Lung (tissue), 4 donors: ENCODE data around the gene UGT1A3. TPM values are rescaled to one million over a fixed set of nuclear protein-coding genes. Genes with fewer than 3 reads are reported as not detected.

Experiments
- polyA plus RNA-seq, 2 donors: library from polyadenylated mRNA; stranded (reverse); fragments of 200-250 nt; gene quantifications; one replicate each; pipeline ENCODE4 v1.2.1, GENCODE V29; 2013
- total RNA-seq, 2 donors: library from RNA; depleted of rRNA in 1 of 2; stranded (reverse); fragments of >200 nt in 1 of 2; gene quantifications; one replicate each; pipeline ENCODE4 v1.2.1, GENCODE V29; 2014 to 2021
- donor health status: Bipolar disorder and iron deficiency.
- donor health status: healthy.
- donor health status: DM: yes; HTN: yes; CAD: no.

The UGT1A3 gene
- total and polyA plus RNA-seq, 4 donors = not detected

Other genes starting within 250 kb of the UGT1A3 start
- gene USP40, start 162.3 kb upstream of the UGT1A3 start, total RNA-seq = 10 to 100 TPM; 47.0 to 80.4 TPM
- gene USP40, start 162.3 kb upstream of the UGT1A3 start, polyA plus RNA-seq = 10 to 100 TPM; 16.7 to 24.3 TPM
- under 1 TPM in 1 of 2 donors, not detected in 1; 0.26 TPM for gene UGT1A8, start 111.4 kb upstream of the UGT1A3 start, total RNA-seq
- not detected for gene UGT1A8, start 111.4 kb upstream of the UGT1A3 start, polyA plus RNA-seq
- gene UGT1A10, start 92.6 kb upstream of the UGT1A3 start, total RNA-seq = not detected
- under 1 TPM; 0.03 to 0.14 TPM for gene UGT1A10, start 92.6 kb upstream of the UGT1A3 start, polyA plus RNA-seq
- gene UGT1A9, start 57.1 kb upstream of the UGT1A3 start, total RNA-seq = not detected
- gene UGT1A9, start 57.1 kb upstream of the UGT1A3 start, polyA plus RNA-seq = not detected
- gene UGT1A7, start 47.1 kb upstream of the UGT1A3 start, total RNA-seq = not detected
- under 1 TPM in 1 of 2 donors, not detected in 1; 0.45 TPM for gene UGT1A7, start 47.1 kb upstream of the UGT1A3 start, polyA plus RNA-seq
- gene UGT1A6, start 36.2 kb upstream of the UGT1A3 start, total RNA-seq = 1 to 10 TPM in 1 of 2 donors, under 1 TPM in 1; 0.63 to 2.3 TPM
- 1 to 10 TPM in 1 of 2 donors, under 1 TPM in 1; 0.96 to 1.9 TPM for gene UGT1A6, start 36.2 kb upstream of the UGT1A3 start, polyA plus RNA-seq
- under 1 TPM in 1 of 2 donors, not detected in 1; 0.34 TPM for gene UGT1A5, start 16.1 kb upstream of the UGT1A3 start, total RNA-seq
- gene UGT1A5, start 16.1 kb upstream of the UGT1A3 start, polyA plus RNA-seq = not detected
- gene UGT1A4, start 10.3 kb upstream of the UGT1A3 start, total RNA-seq = under 1 TPM in 1 of 2 donors, not detected in 1; 0.21 TPM
- gene UGT1A4, start 10.3 kb upstream of the UGT1A3 start, polyA plus RNA-seq = under 1 TPM; 0.02 to 0.55 TPM
- under 1 TPM in 1 of 2 donors, not detected in 1; 0.49 TPM for gene UGT1A1, start 31.2 kb downstream of the UGT1A3 start, total RNA-seq
- under 1 TPM; 0.01 to 0.04 TPM for gene UGT1A1, start 31.2 kb downstream of the UGT1A3 start, polyA plus RNA-seq
- under 1 TPM in 1 of 2 donors, not detected in 1; 0.80 TPM for gene MROH2A, start 49.3 kb downstream of the UGT1A3 start, total RNA-seq
- not detected for gene MROH2A, start 49.3 kb downstream of the UGT1A3 start, polyA plus RNA-seq
- gene HJURP, start 125.5 kb downstream of the UGT1A3 start, total RNA-seq = 1 to 10 TPM; 2.0 to 4.1 TPM
- gene HJURP, start 125.5 kb downstream of the UGT1A3 start, polyA plus RNA-seq = 1 to 10 TPM in 1 of 2 donors, under 1 TPM in 1; 0.84 to 1.9 TPM
- under 1 TPM in 1 of 2 donors, not detected in 1; 0.03 TPM for gene TRPM8, start 188.3 kb downstream of the UGT1A3 start, total RNA-seq
- gene TRPM8, start 188.3 kb downstream of the UGT1A3 start, polyA plus RNA-seq = under 1 TPM in 1 of 2 donors, not detected in 1; 0.14 TPM